ENCODE measurements around the gene PIAS1. TPM values are rescaled to one million over a fixed set of nuclear protein-coding genes. Genes with fewer than 3 reads are reported as not detected.

Gene PIAS1
- total RNA-seq, 1 donor from 2014 or later = 56.3 TPM

GRCh38 chr15:68034719-68035293 lies 19.3 kb upstream of the PIAS1 start:
- intact Hi-C loops (cut with micrococcal nuclease) = no loop called here
- ChIA-PET POLR2A (no interaction called here), CTCF (no interaction called here)
- no peak for ATAC-seq (ENCODE audit: low read depth)
- Mint-ChIP-seq H3K4me1 (peaks cover 19% of the 10 kb centered on the region), H3K27ac (no peak overlapping the region), H3K27me3 (peaks cover 22% of the 10 kb centered on the region), H3K36me3 (ENCODE audit: low read depth) (no peaks in the 10 kb centered on the region), H3K4me3 (no peak overlapping the region), H3K9me3 (peaks cover 8% of the 10 kb centered on the region)
- no peak for DNase-seq
- TF ChIP-seq CTCF (IDR thresholded peaks at IDR 0.05) = no peak

GRCh38 chr15:68038246-68038645 lies 15.9 kb upstream of the PIAS1 start:
- H3K9me3 Mint-ChIP-seq = peaks cover 14% of the 10 kb centered on the region

DNA sequence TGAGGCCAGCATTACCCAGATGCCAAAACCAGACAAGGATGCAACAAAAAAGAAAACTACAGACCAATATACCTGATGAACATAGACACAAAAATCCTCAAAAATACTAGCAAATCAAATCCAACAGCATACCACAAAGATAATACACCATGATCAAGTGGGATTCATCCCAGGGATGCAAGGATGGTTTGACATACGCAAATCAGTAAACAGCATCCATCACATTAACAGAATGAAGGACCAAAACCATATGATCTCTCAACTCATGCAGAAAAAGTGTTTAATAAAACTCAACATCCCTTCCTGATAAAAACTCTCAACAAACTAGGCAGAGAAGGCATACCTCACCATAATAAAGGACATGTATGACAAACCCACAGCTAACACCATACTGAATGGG lies 14.0 kb upstream of the PIAS1 start:
- no peak for DNase-seq
- intact Hi-C loops (cut with micrococcal nuclease) = no loop called here
- ATAC-seq (ENCODE audit: low read depth) = no peak
- H3K9me3 Mint-ChIP-seq = peaks cover 14% of the 10 kb centered on the region
- no peak overlapping the region for H3K27ac Mint-ChIP-seq
- ChIA-PET CTCF (no interaction called here), POLR2A (no interaction called here)
- no peak for TF ChIP-seq CTCF (IDR thresholded peaks at IDR 0.05)
- no peaks in the 10 kb centered on the region for H3K36me3 Mint-ChIP-seq (ENCODE audit: low read depth)
- H3K27me3 Mint-ChIP-seq = peaks cover 24% of the 10 kb centered on the region
- H3K4me3 Mint-ChIP-seq = no peak overlapping the region
- H3K4me1 Mint-ChIP-seq = no peaks in the 10 kb centered on the region

More at GRCh38 chr15:68038246-68038645, 15.9 kb upstream of the PIAS1 start:
- DNase-seq (no peak), ATAC-seq (ENCODE audit: low read depth) (no peak)
- TF ChIP-seq CTCF (IDR thresholded peaks at IDR 0.05) = no peak
- H3K27me3 Mint-ChIP-seq = peaks cover 24% of the 10 kb centered on the region
- H3K36me3 Mint-ChIP-seq (ENCODE audit: low read depth) = no peaks in the 10 kb centered on the region
- POLR2A ChIA-PET = no interaction called here
- no peak overlapping the region for H3K4me3 Mint-ChIP-seq
- no peak overlapping the region for H3K27ac Mint-ChIP-seq
- intact Hi-C loops (cut with micrococcal nuclease) = no loop called here
- CTCF ChIA-PET = no interaction called here
- H3K4me1 Mint-ChIP-seq = peaks cover 6% of the 10 kb centered on the region

DNA sequence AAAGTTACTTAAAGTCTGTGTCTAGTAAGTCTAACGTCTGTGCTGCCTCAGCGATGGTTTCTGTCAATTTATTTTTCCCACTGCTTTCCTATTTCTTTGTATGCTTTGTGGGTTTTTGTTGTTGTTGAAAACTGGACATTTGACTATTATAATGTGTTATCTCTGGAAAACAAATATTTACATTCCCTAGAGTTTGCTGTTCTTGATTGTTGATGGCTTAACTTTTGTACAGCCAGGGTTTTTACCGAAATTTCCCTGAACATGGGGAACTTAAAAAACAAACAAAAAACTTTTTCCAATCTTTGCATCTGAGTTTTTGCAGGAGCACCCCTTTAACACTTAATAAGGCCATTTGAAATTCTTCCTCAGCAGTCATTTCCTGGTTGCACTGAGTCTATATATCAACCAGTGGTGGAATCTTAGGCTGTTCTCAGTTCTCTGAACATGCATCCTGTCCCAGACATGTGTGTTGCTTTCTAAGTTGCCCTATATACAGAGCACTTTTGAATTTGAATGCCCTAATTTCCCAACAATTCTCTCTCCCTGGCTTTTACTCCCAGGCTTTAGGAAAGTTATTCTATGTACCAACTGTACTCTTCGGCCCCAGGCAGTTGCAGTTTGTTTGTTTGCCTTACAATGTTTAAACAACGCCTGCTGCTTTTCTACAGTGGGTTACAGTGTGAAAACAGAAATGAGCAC lies 11.8 kb upstream of the PIAS1 start:
- intact Hi-C loops (cut with micrococcal nuclease) = no loop called here
- DNase-seq (no peak), ATAC-seq (ENCODE audit: low read depth) (no peak)
- POLR2A ChIA-PET = no interaction called here
- Mint-ChIP-seq H3K27ac (no peak overlapping the region), H3K36me3 (ENCODE audit: low read depth) (no peaks in the 10 kb centered on the region), H3K4me3 (no peak overlapping the region), H3K27me3 (peaks cover 18% of the 10 kb centered on the region), H3K4me1 (no peaks in the 10 kb centered on the region), H3K9me3 (peaks cover 12% of the 10 kb centered on the region)
- no peak for TF ChIP-seq CTCF (IDR thresholded peaks at IDR 0.05)
- CTCF ChIA-PET = no interaction called here

DNA sequence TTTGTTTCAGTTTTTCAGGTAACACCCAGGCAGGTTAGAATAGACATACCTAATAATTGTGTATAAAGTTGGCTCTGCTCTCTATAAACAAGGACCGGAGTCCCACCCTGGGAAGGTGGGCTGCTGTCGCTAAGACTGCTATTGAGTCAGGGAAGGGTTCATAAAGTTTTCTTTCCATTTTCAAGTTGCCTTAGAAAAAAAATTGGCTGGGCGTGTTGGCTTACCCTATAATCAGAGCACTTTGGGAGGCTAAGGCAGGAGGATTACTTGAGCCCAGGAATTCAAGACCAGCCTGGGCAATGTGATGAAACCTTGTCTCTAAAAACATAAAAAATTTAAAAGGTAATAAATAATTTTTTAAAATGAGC lies 11.3 kb upstream of the PIAS1 start:
- no peaks in the 10 kb centered on the region for H3K36me3 Mint-ChIP-seq (ENCODE audit: low read depth)
- no peak for ATAC-seq (ENCODE audit: low read depth)
- no peak for TF ChIP-seq CTCF (IDR thresholded peaks at IDR 0.05)
- DNase-seq = no peak
- peaks cover 8% of the 10 kb centered on the region for H3K9me3 Mint-ChIP-seq
- ChIA-PET POLR2A (no interaction called here), CTCF (no interaction called here)
- H3K27ac Mint-ChIP-seq = no peak overlapping the region
- no peaks in the 10 kb centered on the region for H3K4me1 Mint-ChIP-seq
- H3K27me3 Mint-ChIP-seq = peaks cover 14% of the 10 kb centered on the region
- no peak overlapping the region for H3K4me3 Mint-ChIP-seq
- intact Hi-C loops (cut with micrococcal nuclease) = no loop called here

All from activated B cell treated with CpG ODN at 0.5 μM for 24 hours (primary cell).